ENCODE measurements around the gene ATP13A4. TPM values are rescaled to one million over a fixed set of nuclear protein-coding genes. Genes with fewer than 3 reads are reported as not detected.

Gene ATP13A4
- total RNA-seq, result under 1 TPM in 3 of 4 donors, not detected in 1; 0.10 to 0.36 (median 0.25) TPM
- under 1 TPM in 1 of 3 donors, not detected in 2; 0.18 TPM for polyA plus RNA-seq
- long read RNA-seq, donor 1, result 0 reads
- long read RNA-seq, donor 2, partial matches to known transcripts, result 0 of 1 reads
- long read RNA-seq, donor 2, other reads (novel, unspliced or antisense), result 1 of 1 reads

- no peaks in the 10 kb centered on the region for H3K27me3 ChIP-seq (ENCODE audit: insufficient read depth in 3 of 3, low read length in 2 of 3)
- H3K9me3 ChIP-seq, result no peaks in the 10 kb centered on the region
- no peak within 1 kb of the TSS for H3K27ac ChIP-seq
- H3K4me3 ChIP-seq, result no peak within 1 kb of the TSS
- DNase-seq, result no peak
- TF ChIP-seq CTCF (IDR thresholded peaks at IDR 0.05), result no peak
- no peaks in the 10 kb centered on the region for H3K4me1 ChIP-seq
- intact Hi-C loops (cut with DNase I), result no loop called here
- no peaks in the 10 kb centered on the region for H3K36me3 ChIP-seq (ENCODE audit: insufficient read depth in 1 of 2, low read depth in 1 of 2)
- WGBS, 3 donors, result 40 to 51% (median 44%) methylated on average over 9 of the region's 9 CpGs
- ATAC-seq, result no peak
Measured at GRCh38 chr3:193554811-193555210, at the start of gene ATP13A4. TSS of gene ATP13A4 (minus strand) at chr3:193554895. CDS start at chr3:193554799, 96 bp downstream.

GRCh38 chr3:193599393-193599792 lies 44.7 kb upstream of the ATP13A4 start:
- WGBS, 3 donors, result 92 to 100% (median 95%) methylated on average over 1 of the region's 1 CpG
- H3K36me3 ChIP-seq (ENCODE audit: insufficient read depth in 1 of 2, low read depth in 1 of 2), result peaks cover 2 to 10% of the 10 kb centered on the region in 2 donors
- no peak for TF ChIP-seq CTCF (IDR thresholded peaks at IDR 0.05)
- ATAC-seq (no peak), DNase-seq (no peak)
- intact Hi-C loops (cut with DNase I), result loop anchor here in 1 of 2 donors (10.0 kb wide), 1 partner anchor 355 kb away; the partner anchor contains the start of gene PLAAT1
- no peak overlapping the region for H3K27ac ChIP-seq
- peaks cover 13% of the 10 kb centered on the region for H3K4me1 ChIP-seq
- no peaks in the 10 kb centered on the region for H3K27me3 ChIP-seq (ENCODE audit: insufficient read depth in 3 of 3, low read length in 2 of 3)
- no peak overlapping the region for H3K4me3 ChIP-seq
- no peaks in the 10 kb centered on the region for H3K9me3 ChIP-seq

GRCh38 chr3:193598202-193598601 lies 43.5 kb upstream of the ATP13A4 start:
- Histone ChIP-seq H3K36me3 (ENCODE audit: insufficient read depth in 1 of 2, low read depth in 1 of 2) (peaks cover 2 to 7% of the 10 kb centered on the region in 2 donors), H3K9me3 (no peaks in the 10 kb centered on the region), H3K27me3 (ENCODE audit: insufficient read depth in 3 of 3, low read length in 2 of 3) (no peaks in the 10 kb centered on the region), H3K27ac (no peak overlapping the region), H3K4me3 (no peak overlapping the region), H3K4me1 (peaks cover 18% of the 10 kb centered on the region)
- no peak for DNase-seq
- intact Hi-C loops (cut with DNase I), result loop anchor here in 1 of 2 donors (10.0 kb wide), 1 partner anchor 353 kb away; the partner anchor contains the start of gene PLAAT1
- WGBS, 3 donors, result 91 to 95% (median 93%) methylated on average over 2 of the region's 2 CpGs
- ATAC-seq, result no peak
- TF ChIP-seq CTCF (IDR thresholded peaks at IDR 0.05), result no peak

- Histone ChIP-seq H3K27ac (no peak overlapping the region), H3K27me3 (ENCODE audit: insufficient read depth in 3 of 3, low read length in 2 of 3) (no peaks in the 10 kb centered on the region), H3K9me3 (no peaks in the 10 kb centered on the region), H3K36me3 (ENCODE audit: insufficient read depth in 1 of 2, low read depth in 1 of 2) (peaks cover 2 to 7% of the 10 kb centered on the region in 2 donors), H3K4me3 (no peak overlapping the region), H3K4me1 (peaks cover 23% of the 10 kb centered on the region)
- TF ChIP-seq CTCF (IDR thresholded peaks at IDR 0.05), result no peak
- no peak for DNase-seq
- WGBS, 3 donors, result 91 to 95% (median 92%) methylated on average over 5 of the region's 5 CpGs
- ATAC-seq, result no peak
- intact Hi-C loops (cut with DNase I), result loop anchor here in 1 of 2 donors (10.0 kb wide), 1 partner anchor 351 kb away; the partner anchor contains the start of gene PLAAT1
Measured at GRCh38 chr3:193595939-193596487, 41.3 kb upstream of the ATP13A4 start.

Data from psoas muscle (tissue), 8 donors.